Effector memory CD8-positive, alpha-beta T cell (primary cell): ENCODE measurements around the gene MRPS11.
A peak's percentile ranks its signal among the peaks of the same experiment; 100 is the strongest.

Source experiments
- ATAC-seq: fragments of 150-1000 bp; cut with Tn5 transposase; replicated peaks from 2 replicates; pipeline ENCODE4 v1.10.0; 2021; ENCODE audit warnings: mild to moderate bottlenecking, moderate library complexity
- DNase-seq, 3 experiments: peaks; one replicate each; pipeline ENCODE4 v3.0.0; 2021
- H3K27ac Mint-ChIP-seq, 2 donors: one replicate each; pipeline ENCODE4 v1.8.0; 2022; ENCODE audit warnings: mild to moderate bottlenecking in 2 of 2, mixed read lengths in 2 of 2, moderate library complexity in 2 of 2
- H3K27me3 Mint-ChIP-seq, 2 donors: one replicate each; pipeline ENCODE4 v1.8.0; 2022; ENCODE audit warnings: mixed read lengths in 2 of 2
- H3K36me3 Mint-ChIP-seq: one replicate; pipeline ENCODE4 v1.8.0; 2022; ENCODE audit warnings: mild to moderate bottlenecking, moderate library complexity, mixed read lengths; ENCODE audit not compliant: insufficient read depth
- H3K4me1 Mint-ChIP-seq, 2 donors: one replicate each; pipeline ENCODE4 v1.8.0; 2022; ENCODE audit warnings: low read depth in 2 of 2, mixed read lengths in 2 of 2
- H3K4me3 Mint-ChIP-seq, 2 donors: one replicate each; pipeline ENCODE4 v1.8.0; 2022; ENCODE audit warnings: mild to moderate bottlenecking in 2 of 2, mixed read lengths in 2 of 2, moderate library complexity in 2 of 2
- H3K9me3 Mint-ChIP-seq, 2 donors: one replicate each; pipeline ENCODE4 v1.8.0; 2022; ENCODE audit warnings: mixed read lengths in 2 of 2

MRPS11 gene

GRCh38 chr15:88487796-88488523, 20.5 kb downstream of the MRPS11 start:
- ATAC-seq = no peak

GRCh38 chr15:88489321-88489720, 21.8 kb downstream of the MRPS11 start:
- Mint-ChIP-seq H3K4me1 (no peaks in the 10 kb centered on the region), H3K27ac (no peak overlapping the region), H3K36me3 (no peaks in the 10 kb centered on the region), H3K27me3 (no peaks in the 10 kb centered on the region), H3K4me3 (no peak overlapping the region), H3K9me3 (no peaks in the 10 kb centered on the region)
- DNase-seq = no peak
- ATAC-seq = no peak

More at GRCh38 chr15:88487796-88488523, 20.5 kb downstream of the MRPS11 start:
- Mint-ChIP-seq H3K9me3 (no peaks in the 10 kb centered on the region), H3K36me3 (no peaks in the 10 kb centered on the region), H3K4me1 (no peaks in the 10 kb centered on the region), H3K4me3 (no peak overlapping the region), H3K27ac (no peak overlapping the region), H3K27me3 (no peaks in the 10 kb centered on the region)
- no peak for DNase-seq

GRCh38 chr15:88490036-88490435, 22.5 kb downstream of the MRPS11 start:
- Mint-ChIP-seq H3K27me3 (no peaks in the 10 kb centered on the region), H3K4me3 (no peak overlapping the region), H3K36me3 (no peaks in the 10 kb centered on the region), H3K4me1 (no peaks in the 10 kb centered on the region), H3K27ac (no peak overlapping the region), H3K9me3 (no peaks in the 10 kb centered on the region)
- ATAC-seq (no peak), DNase-seq (no peak)

GRCh38 chr15:88491158-88491557, 23.6 kb downstream of the MRPS11 start:
- H3K9me3 Mint-ChIP-seq = no peaks in the 10 kb centered on the region
- ATAC-seq = no peak
- H3K36me3 Mint-ChIP-seq = no peaks in the 10 kb centered on the region

GRCh38 chr15:88493844-88494243, 26.3 kb downstream of the MRPS11 start:
- no peaks in the 10 kb centered on the region for H3K4me1 Mint-ChIP-seq
- H3K27ac Mint-ChIP-seq = no peak overlapping the region
- ATAC-seq (no peak), DNase-seq (no peak)
- H3K27me3 Mint-ChIP-seq = no peaks in the 10 kb centered on the region
- no peak overlapping the region for H3K4me3 Mint-ChIP-seq
- H3K36me3 Mint-ChIP-seq = no peaks in the 10 kb centered on the region
- H3K9me3 Mint-ChIP-seq = no peaks in the 10 kb centered on the region

More at GRCh38 chr15:88491158-88491557, 23.6 kb downstream of the MRPS11 start:
- H3K27ac Mint-ChIP-seq = no peak overlapping the region
- no peak overlapping the region for H3K4me3 Mint-ChIP-seq
- DNase-seq = no peak
- H3K27me3 Mint-ChIP-seq = no peaks in the 10 kb centered on the region
- H3K4me1 Mint-ChIP-seq = no peaks in the 10 kb centered on the region

- Mint-ChIP-seq H3K4me1 (no peaks in the 10 kb centered on the region), H3K27ac (peak overlapping the region in 1 of 2 donors; percentile 27), H3K9me3 (no peaks in the 10 kb centered on the region), H3K27me3 (no peaks in the 10 kb centered on the region), H3K4me3 (no peak overlapping the region), H3K36me3 (no peaks in the 10 kb centered on the region)
- ATAC-seq = no peak
- no peak for DNase-seq
Measured at GRCh38 chr15:88497109-88497765, 29.7 kb downstream of the MRPS11 start.

GRCh38 chr15:88498996-88499395, 31.5 kb downstream of the MRPS11 start:
- H3K4me1 Mint-ChIP-seq = no peaks in the 10 kb centered on the region
- H3K27ac Mint-ChIP-seq = no peak overlapping the region
- H3K27me3 Mint-ChIP-seq = no peaks in the 10 kb centered on the region
- DNase-seq (no peak), ATAC-seq (no peak)
- H3K9me3 Mint-ChIP-seq = no peaks in the 10 kb centered on the region
- no peaks in the 10 kb centered on the region for H3K36me3 Mint-ChIP-seq
- H3K4me3 Mint-ChIP-seq = no peak overlapping the region

- no peaks in the 10 kb centered on the region for H3K4me1 Mint-ChIP-seq
Measured at GRCh38 chr15:88504445-88504844, 36.9 kb downstream of the MRPS11 start.

GRCh38 chr15:88505721-88506120, 38.2 kb downstream of the MRPS11 start:
- ATAC-seq = no peak
- H3K4me3 Mint-ChIP-seq = no peak overlapping the region
- no peaks in the 10 kb centered on the region for H3K36me3 Mint-ChIP-seq
- H3K27me3 Mint-ChIP-seq = no peaks in the 10 kb centered on the region
- H3K4me1 Mint-ChIP-seq = no peaks in the 10 kb centered on the region
- no peaks in the 10 kb centered on the region for H3K9me3 Mint-ChIP-seq
- DNase-seq = no peak
- H3K27ac Mint-ChIP-seq = no peak overlapping the region

More at GRCh38 chr15:88504445-88504844, 36.9 kb downstream of the MRPS11 start:
- Mint-ChIP-seq H3K27ac (no peak overlapping the region), H3K27me3 (no peaks in the 10 kb centered on the region), H3K4me3 (no peak overlapping the region), H3K36me3 (no peaks in the 10 kb centered on the region), H3K9me3 (no peaks in the 10 kb centered on the region)
- DNase-seq (no peak), ATAC-seq (no peak)

- ATAC-seq (no peak), DNase-seq (no peak)
- Mint-ChIP-seq H3K4me3 (no peak overlapping the region), H3K9me3 (no peaks in the 10 kb centered on the region), H3K27ac (no peak overlapping the region), H3K27me3 (no peaks in the 10 kb centered on the region), H3K4me1 (no peaks in the 10 kb centered on the region), H3K36me3 (no peaks in the 10 kb centered on the region)
Measured at GRCh38 chr15:88506628-88507027, 39.1 kb downstream of the MRPS11 start.

GRCh38 chr15:88509321-88509720, 41.8 kb downstream of the MRPS11 start:
- Mint-ChIP-seq H3K27ac (no peak overlapping the region), H3K36me3 (no peaks in the 10 kb centered on the region), H3K9me3 (no peaks in the 10 kb centered on the region), H3K4me3 (no peak overlapping the region), H3K4me1 (no peaks in the 10 kb centered on the region), H3K27me3 (no peaks in the 10 kb centered on the region)
- DNase-seq (no peak), ATAC-seq (no peak)

- Mint-ChIP-seq H3K9me3 (no peaks in the 10 kb centered on the region), H3K4me3 (no peak overlapping the region), H3K4me1 (no peaks in the 10 kb centered on the region), H3K36me3 (no peaks in the 10 kb centered on the region), H3K27ac (no peak overlapping the region), H3K27me3 (no peaks in the 10 kb centered on the region)
- DNase-seq (no peak), ATAC-seq (no peak)
Measured at GRCh38 chr15:88509964-88510363, 42.5 kb downstream of the MRPS11 start.

GRCh38 chr15:88511161-88511560, 43.7 kb downstream of the MRPS11 start:
- no peaks in the 10 kb centered on the region for H3K9me3 Mint-ChIP-seq
- no peaks in the 10 kb centered on the region for H3K36me3 Mint-ChIP-seq
- no peaks in the 10 kb centered on the region for H3K4me1 Mint-ChIP-seq
- H3K27me3 Mint-ChIP-seq = no peaks in the 10 kb centered on the region
- H3K27ac Mint-ChIP-seq = no peak overlapping the region
- DNase-seq = no peak
- no peak for ATAC-seq
- no peak overlapping the region for H3K4me3 Mint-ChIP-seq

- ATAC-seq (no peak), DNase-seq (no peak)
- H3K36me3 Mint-ChIP-seq = no peaks in the 10 kb centered on the region
- H3K27ac Mint-ChIP-seq = no peak overlapping the region
- no peaks in the 10 kb centered on the region for H3K9me3 Mint-ChIP-seq
- H3K4me1 Mint-ChIP-seq = no peaks in the 10 kb centered on the region
- no peaks in the 10 kb centered on the region for H3K27me3 Mint-ChIP-seq
- no peak overlapping the region for H3K4me3 Mint-ChIP-seq
Measured at GRCh38 chr15:88512078-88512477, 44.6 kb downstream of the MRPS11 start.
